GM12873 (cell line): ENCODE data around the gene NDUFAB1.

Experiments used
- TF ChIP-seq, protein P1 (sequence below): IDR thresholded peaks from 2 replicates; pipeline ENCODE4 v1.5.1; 2012; ENCODE audit warnings: low read depth, mild to moderate bottlenecking, moderate library complexity, low read length, control low read depth; ENCODE audit not compliant: insufficient read depth; ENCODE audit errors: missing control alignments

NDUFAB1 gene

DNA sequence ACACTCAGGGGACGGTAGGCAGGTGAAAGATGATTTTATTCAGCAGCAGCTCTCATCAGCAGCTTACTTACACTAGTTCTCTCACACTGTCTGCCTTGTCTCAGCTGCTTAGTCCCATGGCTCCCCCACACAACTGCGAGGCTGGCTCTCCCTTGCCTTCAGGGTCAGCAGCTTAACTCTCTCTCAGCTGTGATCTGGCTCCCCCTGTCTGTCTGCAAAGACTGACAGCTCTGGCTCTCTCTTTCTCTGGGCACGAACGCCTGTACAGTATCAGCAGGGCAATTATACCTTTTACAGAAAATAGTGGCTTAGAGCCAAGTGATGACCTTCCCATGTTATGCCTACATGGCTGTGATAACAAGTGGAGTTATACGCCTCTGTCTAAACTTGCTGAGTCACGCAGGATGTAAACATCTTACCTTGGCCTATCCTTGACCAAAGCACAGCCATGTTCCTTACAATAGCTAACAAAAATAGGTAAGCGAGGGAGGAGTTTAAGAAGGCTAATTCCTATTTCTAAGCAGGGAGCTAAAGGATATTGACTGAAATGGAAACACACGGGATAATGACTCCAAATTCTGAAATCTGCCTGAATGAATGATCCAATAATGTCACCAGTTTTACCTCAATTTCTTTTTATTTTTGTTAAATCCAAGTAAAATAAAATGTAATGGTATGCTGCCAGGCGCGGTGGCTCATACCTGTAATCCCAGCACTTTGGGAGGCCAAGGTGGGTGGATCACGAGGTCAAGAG lies 1.1 kb upstream of the NDUFAB1 start:
- TF ChIP-seq, protein P1, sequence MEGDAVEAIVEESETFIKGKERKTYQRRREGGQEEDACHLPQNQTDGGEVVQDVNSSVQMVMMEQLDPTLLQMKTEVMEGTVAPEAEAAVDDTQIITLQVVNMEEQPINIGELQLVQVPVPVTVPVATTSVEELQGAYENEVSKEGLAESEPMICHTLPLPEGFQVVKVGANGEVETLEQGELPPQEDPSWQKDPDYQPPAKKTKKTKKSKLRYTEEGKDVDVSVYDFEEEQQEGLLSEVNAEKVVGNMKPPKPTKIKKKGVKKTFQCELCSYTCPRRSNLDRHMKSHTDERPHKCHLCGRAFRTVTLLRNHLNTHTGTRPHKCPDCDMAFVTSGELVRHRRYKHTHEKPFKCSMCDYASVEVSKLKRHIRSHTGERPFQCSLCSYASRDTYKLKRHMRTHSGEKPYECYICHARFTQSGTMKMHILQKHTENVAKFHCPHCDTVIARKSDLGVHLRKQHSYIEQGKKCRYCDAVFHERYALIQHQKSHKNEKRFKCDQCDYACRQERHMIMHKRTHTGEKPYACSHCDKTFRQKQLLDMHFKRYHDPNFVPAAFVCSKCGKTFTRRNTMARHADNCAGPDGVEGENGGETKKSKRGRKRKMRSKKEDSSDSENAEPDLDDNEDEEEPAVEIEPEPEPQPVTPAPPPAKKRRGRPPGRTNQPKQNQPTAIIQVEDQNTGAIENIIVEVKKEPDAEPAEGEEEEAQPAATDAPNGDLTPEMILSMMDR: peak; percentile 61

DNA sequence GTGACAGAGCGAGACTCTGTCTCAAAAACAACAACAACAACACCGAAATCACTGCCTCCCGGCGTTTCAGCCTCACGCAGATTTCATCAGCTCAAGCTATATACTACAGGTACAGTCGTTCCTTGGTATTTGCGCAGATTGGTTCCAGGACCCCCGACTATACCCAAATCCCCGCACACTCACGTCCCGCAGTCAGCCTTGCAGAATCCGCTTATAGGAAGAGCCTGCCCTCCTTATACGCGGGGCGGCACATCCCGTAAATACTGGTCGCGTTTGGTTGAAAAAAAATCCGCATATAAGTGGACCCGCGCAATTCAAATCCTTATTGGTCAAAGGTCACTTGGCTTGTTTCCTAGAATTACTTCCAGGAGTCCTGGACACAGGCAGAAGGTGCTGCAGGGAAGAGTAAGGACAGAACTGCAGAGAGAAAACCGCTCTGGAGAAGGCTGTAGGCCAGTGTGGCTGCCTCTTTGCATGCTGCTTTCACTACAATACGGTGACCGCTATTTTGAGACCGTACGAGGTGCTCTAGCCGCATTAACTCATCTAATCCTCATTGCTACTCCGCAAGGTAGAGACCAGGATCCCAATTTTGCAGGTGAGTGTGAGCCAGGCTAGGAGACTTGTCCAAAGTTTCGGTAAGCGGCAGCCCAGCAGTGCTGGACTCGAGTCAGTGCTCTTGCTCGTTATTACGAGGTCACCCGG lies 718 bp downstream of the NDUFAB1 start:
- TF ChIP-seq, protein P1: no peak

DNA sequence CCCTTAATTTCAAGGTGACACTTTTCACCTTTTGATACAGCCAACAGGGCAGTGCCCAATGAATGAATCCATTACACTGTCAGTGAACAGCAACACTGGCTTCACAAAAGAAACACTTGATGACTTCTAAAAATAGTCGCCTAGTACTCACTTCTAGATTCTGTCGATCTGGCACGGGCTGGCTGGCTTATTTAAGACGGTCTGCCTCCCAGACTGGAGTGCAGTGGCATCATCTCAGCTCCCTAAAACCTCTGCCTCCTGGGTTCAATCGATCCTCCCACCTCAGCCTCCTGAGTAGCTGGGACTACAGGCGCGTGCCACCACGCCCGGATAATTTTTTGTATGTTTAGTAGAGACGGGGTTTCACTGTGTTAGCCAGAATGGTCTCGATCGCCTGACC lies 1.9 kb downstream of the NDUFAB1 start:
- TF ChIP-seq, protein P1: no peak

DNA sequence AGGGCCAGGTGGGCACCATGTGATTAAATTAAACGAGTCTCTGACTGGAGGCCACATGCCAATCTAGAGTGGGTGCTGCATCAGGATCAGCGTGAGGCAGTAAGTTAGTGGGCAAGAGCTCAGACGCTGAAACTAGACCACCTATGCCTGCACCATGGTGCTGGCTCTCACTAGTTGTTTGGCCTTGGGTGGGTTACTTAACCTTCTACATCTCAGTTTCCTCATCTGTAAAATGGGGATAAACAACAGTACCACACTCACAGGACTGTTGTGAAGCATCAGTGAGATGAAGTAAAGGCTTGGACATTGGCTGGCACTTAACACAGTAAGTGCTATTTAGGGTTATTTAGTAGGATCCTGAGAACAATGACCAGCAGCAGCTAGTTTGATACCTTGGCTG lies 5.9 kb downstream of the NDUFAB1 start:
- TF ChIP-seq, protein P1: no peak

DNA sequence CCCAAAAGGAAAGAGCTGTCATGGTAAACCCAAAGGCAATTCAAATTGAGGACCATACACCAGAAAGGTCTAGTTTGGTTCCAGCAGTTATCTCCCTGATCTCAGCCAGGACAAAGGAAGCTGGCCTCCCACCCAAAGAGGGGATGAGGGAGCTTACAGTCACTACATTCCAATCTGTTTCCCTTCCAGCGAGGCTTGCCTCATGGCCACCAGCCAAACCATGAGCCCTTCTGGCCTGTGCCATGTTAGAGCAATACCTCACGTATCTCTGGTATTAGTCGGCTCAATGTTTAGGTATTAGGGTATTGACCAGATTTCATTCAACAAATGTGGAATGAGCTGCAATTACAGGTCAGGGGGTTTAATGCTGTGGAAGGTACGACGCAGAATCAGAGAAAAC lies 8.4 kb downstream of the NDUFAB1 start:
- TF ChIP-seq, protein P1: no peak

DNA sequence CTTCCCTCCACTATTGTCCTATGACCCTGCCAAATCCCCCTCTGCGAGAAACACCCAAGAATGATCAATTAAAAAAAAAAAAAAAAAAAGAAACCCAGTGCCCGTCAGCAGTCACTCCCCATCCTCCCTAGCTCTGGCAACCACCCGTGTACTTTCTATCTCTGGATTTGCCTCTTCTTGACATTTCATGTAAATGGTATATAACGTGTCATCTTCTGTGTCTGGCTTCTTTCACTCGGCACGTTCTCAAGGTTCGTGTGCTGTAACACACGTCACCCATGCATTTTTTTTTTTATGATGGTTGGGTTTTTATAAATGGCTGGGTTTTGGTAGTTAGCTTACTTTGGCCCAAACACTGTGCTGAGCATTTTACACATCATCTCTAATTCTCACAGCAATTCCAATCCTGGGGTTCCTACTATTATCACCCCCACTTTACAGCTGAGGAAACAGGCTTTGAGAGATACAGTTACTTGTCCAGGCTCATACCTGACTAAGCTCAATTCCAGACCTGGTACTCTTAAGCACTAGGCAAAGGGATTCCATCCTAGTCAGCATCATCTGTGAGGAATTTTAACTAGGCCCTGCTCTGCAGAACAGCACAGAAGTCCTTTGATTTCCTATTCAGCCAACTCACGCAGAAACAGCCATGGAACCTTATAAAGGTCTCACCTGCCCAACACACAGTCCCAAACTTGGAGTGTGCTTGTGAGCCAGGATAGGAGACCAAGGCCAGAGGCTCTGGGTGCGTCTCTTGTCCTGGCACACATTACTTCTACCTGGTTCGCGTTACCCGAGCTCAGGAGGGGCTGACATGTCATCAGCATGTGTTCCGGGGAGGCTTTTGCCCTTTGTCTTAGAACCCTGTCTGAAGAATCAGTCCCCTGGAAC lies 11.7 kb downstream of the NDUFAB1 start:
- TF ChIP-seq, protein P1: no peak

DNA sequence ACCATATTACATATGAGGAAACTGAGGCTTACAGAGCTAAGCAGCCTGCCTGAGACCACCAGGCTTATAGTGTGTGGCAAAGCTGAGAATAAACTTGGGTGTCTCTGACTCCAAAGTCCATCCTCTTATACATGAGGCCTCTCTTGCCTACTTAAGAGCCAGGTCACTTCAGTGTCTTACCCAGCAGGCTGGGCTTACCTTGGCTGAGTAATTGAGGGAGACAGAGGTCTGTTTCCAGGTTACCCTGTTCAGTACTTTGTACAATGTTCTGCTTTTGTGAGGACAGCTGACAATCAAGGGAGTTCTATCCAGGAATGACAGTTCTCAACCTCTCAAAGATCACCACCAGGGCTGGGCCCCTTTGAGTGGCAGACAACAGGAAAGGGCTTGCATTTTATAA lies 14.4 kb downstream of the NDUFAB1 start:
- TF ChIP-seq, protein P1: no peak
